Upper lobe of left lung (tissue), 6 donors: Measurements from ENCODE around the gene MUC22. TPM values are rescaled to one million over a fixed set of nuclear protein-coding genes. Genes with fewer than 3 reads are reported as not detected.

Experiments used
- ATAC-seq, 2 donors: fragments of 200-7000 bp; cut with Tn5 transposase; one replicate each; pipeline ENCODE4 v1.9.1; 2022; ENCODE audit warnings: mild to moderate bottlenecking in 2 of 2, moderate library complexity in 2 of 2; ENCODE audit not compliant: low FRiP score in 2 of 2
- DNase-seq, 2 donors: peaks; one replicate each; pipeline ENCODE4 v3.0.0-alpha.2; 2019 to 2020
- H3K27ac ChIP-seq, 4 donors: fragments of 200-600 bp; sonication (generic); one replicate each; pipeline ENCODE4 v1.5.1; 2016 to 2019
- H3K27me3 ChIP-seq, 4 donors: fragments of 200-600 bp; sonication (generic); one replicate each; pipeline ENCODE4 v1.5.1; 2017 to 2019
- H3K36me3 ChIP-seq, 4 donors: fragments of 200-600 bp; sonication (generic); one replicate each; pipeline ENCODE4 v1.5.1; 2016 to 2019
- H3K4me1 ChIP-seq, 4 donors: fragments of 200-600 bp; sonication (generic); one replicate each; pipeline ENCODE4 v1.5.1; 2018 to 2019
- H3K4me3 ChIP-seq, 4 donors: fragments of 200-600 bp; sonication (generic); one replicate each; pipeline ENCODE4 v1.5.1; 2017 to 2019; ENCODE audit warnings: mild to moderate bottlenecking in 2 of 4, moderate library complexity in 1 of 4
- H3K9me3 ChIP-seq, 4 donors: fragments of 200-600 bp; sonication (generic); one replicate each; pipeline ENCODE4 v1.5.1; 2018 to 2019
- CTCF ChIP-seq, 6 experiments: fragments of 450-650 bp in 4 of 6; fragments of 200-600 bp in 2 of 6; sonication (generic) in 2 of 6; IDR thresholded peaks; one replicate each; pipeline ENCODE4 v1.5.1; 2016 to 2019; ENCODE audit warnings: antibody characterized with exemption in 6 of 6
- EP300 ChIP-seq, 4 donors: sonication (generic); formaldehyde crosslinking; IDR thresholded peaks; one replicate each; pipeline ENCODE4 v1.5.1; 2017; ENCODE audit warnings: antibody characterized with exemption in 4 of 4, control low read depth in 2 of 4
- POLR2A ChIP-seq, 4 donors: fragments of 450-650 bp; IDR thresholded peaks; one replicate each; pipeline ENCODE4 v1.5.1; 2016 to 2017; ENCODE audit warnings: antibody characterized with exemption in 4 of 4, mild to moderate bottlenecking in 2 of 4
- POLR2AphosphoS5 ChIP-seq, 2 donors: sonication (generic); formaldehyde crosslinking; IDR thresholded peaks; one replicate each; pipeline ENCODE4 v1.5.1; 2017; ENCODE audit warnings: antibody characterized with exemption in 2 of 2
- WGBS, 2 donors: methylation state at CpG; one replicate each; pipeline ENCODE4 v1.1.5; 2017 to 2018; 5-methylcytosine and 5-hydroxymethylcytosine counted together
- total RNA-seq, 6 donors: library from RNA; depleted of rRNA in 4 of 6; stranded (reverse); fragments of >200 nt in 4 of 6; gene quantifications; one replicate each; pipeline versions ENCODE4 v1.1.0 to v1.2.1, GENCODE V29; 2016 to 2021
- donor health status: DM: no; HTN: no; CAD: no; lungs with moderate emphysema.
- donor health status: DM: no; HTN: yes; CAD: no; lungs with severe emphysema.

MUC22 gene
- total RNA-seq, 6 donors from 2014 or later, result 0.06 to 0.15 (median 0.07) TPM; not detected in 3

GRCh38 chr6:30972816-30973215 lies 37.5 kb upstream of the MUC22 start:
- WGBS, 2 donors, result 93 to 94% methylated on average over 4 of the region's 4 CpGs

GRCh38 chr6:30974490-30975252 lies 35.6 kb upstream of the MUC22 start:
- Histone ChIP-seq H3K9me3 (no peaks in the 10 kb centered on the region), H3K27ac (no peak overlapping the region), H3K4me3 (no peak overlapping the region), H3K27me3 (no peaks in the 10 kb centered on the region), H3K4me1 (no peaks in the 10 kb centered on the region), H3K36me3 (no peaks in the 10 kb centered on the region)
- no peak for ATAC-seq
- no peak for DNase-seq
- TF ChIP-seq POLR2AphosphoS5 (IDR thresholded peaks at IDR 0.05) (no peak), EP300 (IDR thresholded peaks at IDR 0.05) (no peak), CTCF (IDR thresholded peaks at IDR 0.05) (no peak), POLR2A (IDR thresholded peaks at IDR 0.05) (no peak)
- WGBS, 2 donors, result 66 to 75% methylated on average over 4 of the region's 4 CpGs

More at GRCh38 chr6:30972816-30973215, 37.5 kb upstream of the MUC22 start:
- Histone ChIP-seq H3K4me1 (no peaks in the 10 kb centered on the region), H3K27ac (no peak overlapping the region), H3K27me3 (no peaks in the 10 kb centered on the region), H3K4me3 (no peak overlapping the region), H3K9me3 (no peaks in the 10 kb centered on the region), H3K36me3 (no peaks in the 10 kb centered on the region)
- ATAC-seq (no peak), DNase-seq (no peak)
- TF ChIP-seq CTCF (IDR thresholded peaks at IDR 0.05), result no peak
- no peak for TF ChIP-seq POLR2A (IDR thresholded peaks at IDR 0.05)
- TF ChIP-seq EP300 (IDR thresholded peaks at IDR 0.05), result no peak
- TF ChIP-seq POLR2AphosphoS5 (IDR thresholded peaks at IDR 0.05), result no peak

- WGBS, 2 donors, result 58 to 64% methylated on average over 1 of the region's 1 CpG
- no peak for DNase-seq
- no peak for ATAC-seq
- H3K4me3 ChIP-seq, result no peak overlapping the region
- no peaks in the 10 kb centered on the region for H3K27me3 ChIP-seq
- no peak for TF ChIP-seq CTCF (IDR thresholded peaks at IDR 0.05)
- no peak for TF ChIP-seq POLR2AphosphoS5 (IDR thresholded peaks at IDR 0.05)
- TF ChIP-seq POLR2A (IDR thresholded peaks at IDR 0.05), result no peak
- peaks cover 0 to 17% (median 5%) of the 10 kb centered on the region in 4 donors for H3K4me1 ChIP-seq
- H3K27ac ChIP-seq, result no peak overlapping the region
- H3K9me3 ChIP-seq, result no peaks in the 10 kb centered on the region
- H3K36me3 ChIP-seq, result no peaks in the 10 kb centered on the region
Observed at GRCh38 chr6:30979141-30979540, 31.1 kb upstream of the MUC22 start.

GRCh38 chr6:30979690-30980089 lies 30.6 kb upstream of the MUC22 start:
- WGBS, 2 donors, result 79 to 84% methylated on average over 4 of the region's 4 CpGs
- Histone ChIP-seq H3K4me1 (peaks cover 0 to 17% (median 5%) of the 10 kb centered on the region in 4 donors), H3K36me3 (no peaks in the 10 kb centered on the region), H3K27ac (no peak overlapping the region), H3K4me3 (no peak overlapping the region), H3K27me3 (no peaks in the 10 kb centered on the region), H3K9me3 (no peaks in the 10 kb centered on the region)
- no peak for DNase-seq
- ATAC-seq, result no peak
- no peak for TF ChIP-seq POLR2AphosphoS5 (IDR thresholded peaks at IDR 0.05)
- no peak for TF ChIP-seq CTCF (IDR thresholded peaks at IDR 0.05)
- no peak for TF ChIP-seq EP300 (IDR thresholded peaks at IDR 0.05)
- TF ChIP-seq POLR2A (IDR thresholded peaks at IDR 0.05), result no peak
